GM23338 (cell line): ENCODE measurements around the gene C1QTNF8. TPM values are rescaled to one million over a fixed set of nuclear protein-coding genes. Genes with fewer than 3 reads are reported as not detected.
A peak's percentile ranks its signal among the peaks of the same experiment; 100 is the strongest.

Experiments used
- ATAC-seq: fragments of 200-7000 bp; cut with Tn5 transposase; 3 replicates; pipeline ENCODE4 v1.9.1; 2020
- DNase-seq: peaks from one replicate; pipeline ENCODE4 v3.0.0-alpha.2; 2015; ENCODE audit warnings: low spot score
- H2AFZ ChIP-seq: fragments of 200-600 bp; sonication (generic); 2 replicates; pipeline ENCODE4 v1.8.0; 2016; ENCODE audit warnings: antibody characterized with exemption, mild to moderate bottlenecking, moderate library complexity
- H3F3A ChIP-seq: fragments of 200-600 bp; sonication (generic); replicated peaks from 2 replicates; pipeline ENCODE4 v1.8.0; 2017; ENCODE audit warnings: antibody characterized with exemption, mixed run types, low read depth
- H3K27ac ChIP-seq: fragments of 200-600 bp; sonication (generic); 2 replicates; pipeline ENCODE4 v1.6.1; 2016; ENCODE audit warnings: low read depth
- H3K27me3 ChIP-seq: fragments of 200-600 bp; sonication (generic); 2 replicates; pipeline ENCODE4 v1.8.0; 2016; ENCODE audit warnings: mild to moderate bottlenecking, mixed run types, moderate library complexity; ENCODE audit not compliant: insufficient read depth
- H3K36me3 ChIP-seq: fragments of 200-600 bp; sonication (generic); 2 replicates; pipeline ENCODE4 v1.8.0; 2016; ENCODE audit warnings: mild to moderate bottlenecking; ENCODE audit not compliant: insufficient read depth
- H3K4me1 ChIP-seq: fragments of 200-600 bp; sonication (generic); 2 replicates; pipeline ENCODE4 v1.8.0; 2016; ENCODE audit warnings: mild to moderate bottlenecking, moderate library complexity; ENCODE audit not compliant: insufficient read depth
- H3K4me2 ChIP-seq: fragments of 200-600 bp; sonication (generic); 2 replicates; pipeline ENCODE4 v1.7.1; 2017; ENCODE audit warnings: mixed run types
- H3K4me3 ChIP-seq: fragments of 200-600 bp; sonication (generic); 2 replicates; pipeline ENCODE4 v1.6.1; 2016; ENCODE audit warnings: mixed run types
- H3K79me2 ChIP-seq: fragments of 200-600 bp; sonication (generic); replicated peaks from 2 replicates; pipeline ENCODE4 v1.8.0; 2017; ENCODE audit warnings: mild to moderate bottlenecking; ENCODE audit not compliant: insufficient read depth
- H3K9me2 ChIP-seq: fragments of 200-600 bp; sonication (generic); 2 replicates; pipeline ENCODE4 v1.8.0; 2017; ENCODE audit not compliant: insufficient read depth
- H4K20me1 ChIP-seq: fragments of 200-600 bp; sonication (generic); replicated peaks from 2 replicates; pipeline ENCODE4 v1.8.0; 2017; ENCODE audit warnings: mild to moderate bottlenecking; ENCODE audit not compliant: insufficient read depth
- H3K27ac Mint-ChIP-seq: 2 replicates; pipeline ENCODE4 v1.8.0; 2020; ENCODE audit warnings: inconsistent platforms, mild to moderate bottlenecking, moderate library complexity, mixed read lengths
- H3K27me3 Mint-ChIP-seq: 3 replicates; pipeline ENCODE4 v1.8.0; 2022; ENCODE audit warnings: low read depth, mild to moderate bottlenecking, moderate library complexity, mixed read lengths, inconsistent platforms; ENCODE audit not compliant: insufficient read depth, poor library complexity
- H3K36me3 Mint-ChIP-seq: 3 replicates; pipeline ENCODE4 v1.8.0; 2021; ENCODE audit warnings: low read depth, mild to moderate bottlenecking, inconsistent platforms, moderate library complexity, mixed read lengths
- H3K4me1 Mint-ChIP-seq: 3 replicates; pipeline ENCODE4 v1.8.0; 2020; ENCODE audit warnings: mild to moderate bottlenecking, inconsistent platforms, mixed read lengths
- H3K4me3 Mint-ChIP-seq: 3 replicates; pipeline ENCODE4 v1.8.0; 2021; ENCODE audit warnings: moderate library complexity, mild to moderate bottlenecking, inconsistent platforms, mixed read lengths
- H3K9me3 Mint-ChIP-seq: 3 replicates; pipeline ENCODE4 v1.8.0; 2020; ENCODE audit warnings: moderate library complexity, mild to moderate bottlenecking, inconsistent platforms, mixed read lengths
- EZH2 ChIP-seq: fragments of 200-600 bp; sonication (generic); IDR thresholded peaks from one replicate; pipeline ENCODE4 v1.8.0; 2017; ENCODE audit warnings: antibody characterized with exemption, mild to moderate bottlenecking, low read depth; ENCODE audit not compliant: unreplicated experiment
- NANOG ChIP-seq: IDR thresholded peaks from 2 replicates; pipeline ENCODE4 v1.6.1; 2016; ENCODE audit warnings: antibody characterized with exemption, borderline replicate concordance
- POLR2AphosphoS5 ChIP-seq: IDR thresholded peaks from 2 replicates; pipeline ENCODE4 v1.6.1; 2016; ENCODE audit warnings: antibody characterized with exemption, low read depth
- ZNF114 ChIP-seq: fragments of 250-450 bp; sonication (Bioruptor Pico); IDR thresholded peaks from 2 replicates; pipeline ENCODE4 v1.5.0; 2020; ENCODE audit warnings: mild to moderate bottlenecking, moderate library complexity
- ZNF331 ChIP-seq: fragments of 250-450 bp; sonication (Bioruptor Pico); IDR thresholded peaks from 2 replicates; pipeline ENCODE4 v1.5.0; 2020; ENCODE audit warnings: low read depth, mild to moderate bottlenecking, moderate library complexity
- polyA plus RNA-seq: library from polyadenylated mRNA; unstranded; fragments of >200 nt; fragmentation: Nextera tagmentation; extraction: Ambion mirVana; gene quantifications from 2 replicates; pipeline ENCODE4 v1.2.1, GENCODE V29; 2016
- total RNA-seq: library from RNA; depleted of rRNA; stranded (reverse); fragments of >200 nt; shearing (Covaris generic); gene quantifications from 2 replicates; pipeline ENCODE4 v1.2.3, GENCODE V29; 2014
- TF ChIP-seq, protein P1 (sequence below): IDR thresholded peaks from one replicate; pipeline ENCODE4 v1.6.1; 2018; ENCODE audit warnings: antibody characterized with exemption; ENCODE audit not compliant: unreplicated experiment
- TF ChIP-seq, protein P2 (sequence below), 2 experiments: fragments of 200-600 bp in 1 of 2; sonication (generic) in 1 of 2; conservative IDR thresholded peaks; 2 replicates each; pipeline versions ENCODE4 v1.5.1 to v1.6.1; 2016 to 2017; ENCODE audit warnings: antibody characterized with exemption in 2 of 2, low read depth in 2 of 2, mild to moderate bottlenecking in 2 of 2, moderate library complexity in 1 of 2
- TF ChIP-seq, protein P3 (sequence below): IDR thresholded peaks from 2 replicates; pipeline ENCODE4 v1.6.1; 2016; ENCODE audit warnings: antibody characterized with exemption

Gene C1QTNF8
- total and polyA plus RNA-seq, 2 experiments from 2014 or later: not detected

DNA sequence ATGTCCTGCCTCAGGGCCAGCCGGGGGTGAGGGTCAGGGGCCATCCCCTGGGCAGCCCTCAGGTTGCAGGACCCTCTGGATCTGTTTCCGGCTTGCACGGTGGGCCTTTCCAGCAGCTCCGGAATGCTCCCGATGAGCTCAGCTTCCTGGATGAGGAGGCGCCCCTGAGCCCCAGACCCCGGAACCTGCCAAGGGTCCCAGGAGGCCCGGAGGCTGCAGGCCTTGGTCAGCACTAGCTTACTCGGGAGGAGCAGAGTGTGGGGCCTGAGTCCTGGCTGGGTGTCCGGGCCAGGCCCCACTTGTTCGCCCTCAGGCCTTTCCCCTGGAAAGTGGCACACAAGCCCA is 7.6 kb upstream of the C1QTNF8 start (continued):
- TF ChIP-seq, protein P1, sequence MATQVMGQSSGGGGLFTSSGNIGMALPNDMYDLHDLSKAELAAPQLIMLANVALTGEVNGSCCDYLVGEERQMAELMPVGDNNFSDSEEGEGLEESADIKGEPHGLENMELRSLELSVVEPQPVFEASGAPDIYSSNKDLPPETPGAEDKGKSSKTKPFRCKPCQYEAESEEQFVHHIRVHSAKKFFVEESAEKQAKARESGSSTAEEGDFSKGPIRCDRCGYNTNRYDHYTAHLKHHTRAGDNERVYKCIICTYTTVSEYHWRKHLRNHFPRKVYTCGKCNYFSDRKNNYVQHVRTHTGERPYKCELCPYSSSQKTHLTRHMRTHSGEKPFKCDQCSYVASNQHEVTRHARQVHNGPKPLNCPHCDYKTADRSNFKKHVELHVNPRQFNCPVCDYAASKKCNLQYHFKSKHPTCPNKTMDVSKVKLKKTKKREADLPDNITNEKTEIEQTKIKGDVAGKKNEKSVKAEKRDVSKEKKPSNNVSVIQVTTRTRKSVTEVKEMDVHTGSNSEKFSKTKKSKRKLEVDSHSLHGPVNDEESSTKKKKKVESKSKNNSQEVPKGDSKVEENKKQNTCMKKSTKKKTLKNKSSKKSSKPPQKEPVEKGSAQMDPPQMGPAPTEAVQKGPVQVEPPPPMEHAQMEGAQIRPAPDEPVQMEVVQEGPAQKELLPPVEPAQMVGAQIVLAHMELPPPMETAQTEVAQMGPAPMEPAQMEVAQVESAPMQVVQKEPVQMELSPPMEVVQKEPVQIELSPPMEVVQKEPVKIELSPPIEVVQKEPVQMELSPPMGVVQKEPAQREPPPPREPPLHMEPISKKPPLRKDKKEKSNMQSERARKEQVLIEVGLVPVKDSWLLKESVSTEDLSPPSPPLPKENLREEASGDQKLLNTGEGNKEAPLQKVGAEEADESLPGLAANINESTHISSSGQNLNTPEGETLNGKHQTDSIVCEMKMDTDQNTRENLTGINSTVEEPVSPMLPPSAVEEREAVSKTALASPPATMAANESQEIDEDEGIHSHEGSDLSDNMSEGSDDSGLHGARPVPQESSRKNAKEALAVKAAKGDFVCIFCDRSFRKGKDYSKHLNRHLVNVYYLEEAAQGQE: no peak
- TF ChIP-seq, protein P2, sequence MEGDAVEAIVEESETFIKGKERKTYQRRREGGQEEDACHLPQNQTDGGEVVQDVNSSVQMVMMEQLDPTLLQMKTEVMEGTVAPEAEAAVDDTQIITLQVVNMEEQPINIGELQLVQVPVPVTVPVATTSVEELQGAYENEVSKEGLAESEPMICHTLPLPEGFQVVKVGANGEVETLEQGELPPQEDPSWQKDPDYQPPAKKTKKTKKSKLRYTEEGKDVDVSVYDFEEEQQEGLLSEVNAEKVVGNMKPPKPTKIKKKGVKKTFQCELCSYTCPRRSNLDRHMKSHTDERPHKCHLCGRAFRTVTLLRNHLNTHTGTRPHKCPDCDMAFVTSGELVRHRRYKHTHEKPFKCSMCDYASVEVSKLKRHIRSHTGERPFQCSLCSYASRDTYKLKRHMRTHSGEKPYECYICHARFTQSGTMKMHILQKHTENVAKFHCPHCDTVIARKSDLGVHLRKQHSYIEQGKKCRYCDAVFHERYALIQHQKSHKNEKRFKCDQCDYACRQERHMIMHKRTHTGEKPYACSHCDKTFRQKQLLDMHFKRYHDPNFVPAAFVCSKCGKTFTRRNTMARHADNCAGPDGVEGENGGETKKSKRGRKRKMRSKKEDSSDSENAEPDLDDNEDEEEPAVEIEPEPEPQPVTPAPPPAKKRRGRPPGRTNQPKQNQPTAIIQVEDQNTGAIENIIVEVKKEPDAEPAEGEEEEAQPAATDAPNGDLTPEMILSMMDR (conservative IDR thresholded peaks at IDR 0.05; ENCODE audit: low read depth in 2 of 2): no peak
- TF ChIP-seq NANOG: no peak
- no peak for TF ChIP-seq POLR2AphosphoS5
- TF ChIP-seq ZNF331 (CRISPR knock-in tag): no peak

DNA sequence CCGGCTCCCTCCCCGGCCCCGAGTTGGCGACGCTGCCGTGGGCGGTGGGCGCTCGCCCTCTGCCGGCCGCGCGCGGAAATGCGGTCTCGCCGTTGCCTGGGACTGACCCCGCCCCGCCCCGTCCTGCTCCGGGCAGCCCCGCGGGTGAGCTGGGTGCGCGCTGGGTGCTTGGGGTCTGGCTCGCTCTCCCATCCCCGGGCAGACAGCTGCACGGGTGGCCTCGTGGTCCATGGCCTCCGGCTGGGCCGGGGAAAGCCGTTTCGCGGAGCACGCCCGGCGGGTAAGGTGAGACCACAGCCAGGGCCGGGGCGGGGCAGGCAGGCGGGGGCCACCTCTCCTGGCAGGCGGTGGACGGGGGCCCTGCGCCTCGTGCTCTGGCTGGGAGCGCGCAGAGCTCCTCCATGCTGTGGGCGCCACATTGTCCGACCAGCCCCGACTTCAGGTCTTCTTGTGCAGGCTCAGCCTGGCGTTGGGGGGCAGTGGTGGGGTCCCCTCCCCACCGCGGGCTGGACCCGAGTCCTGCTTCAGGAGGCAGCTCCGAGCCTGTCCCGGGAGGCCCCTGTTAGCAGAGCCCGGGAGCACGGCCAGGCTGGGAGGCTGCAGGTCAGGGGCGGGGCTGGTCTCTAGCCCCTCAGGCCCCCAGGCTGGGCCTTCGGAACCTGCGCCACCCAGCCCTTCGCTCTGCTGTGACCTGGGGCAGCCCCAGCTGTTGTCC is 7.0 kb upstream of the C1QTNF8 start:
- ATAC-seq: peak; percentile 54
- 0 out of 2 replicates have a peak, but pooled peaks cover 4% of the 10 kb centered on the region for H3F3A ChIP-seq
- H3K27ac ChIP-seq: no peak overlapping the region
- no peaks in the 10 kb centered on the region for H3K9me2 ChIP-seq
- peak overlapping the region; percentile 51; the same call in 2 of the 3 replicates for H3K4me3 Mint-ChIP-seq
- peak overlapping the region; percentile 90 for H2AFZ ChIP-seq
- H3K4me3 ChIP-seq: peak overlapping the region; percentile 66
- no peak for TF ChIP-seq NANOG
- TF ChIP-seq, protein P1: no peak
- no peak for TF ChIP-seq EZH2
- no peak for TF ChIP-seq ZNF114 (CRISPR knock-in tag)
- TF ChIP-seq, protein P2 (conservative IDR thresholded peaks at IDR 0.05; ENCODE audit: low read depth in 2 of 2): peak; percentile 35 to 81
- TF ChIP-seq, protein P3, sequence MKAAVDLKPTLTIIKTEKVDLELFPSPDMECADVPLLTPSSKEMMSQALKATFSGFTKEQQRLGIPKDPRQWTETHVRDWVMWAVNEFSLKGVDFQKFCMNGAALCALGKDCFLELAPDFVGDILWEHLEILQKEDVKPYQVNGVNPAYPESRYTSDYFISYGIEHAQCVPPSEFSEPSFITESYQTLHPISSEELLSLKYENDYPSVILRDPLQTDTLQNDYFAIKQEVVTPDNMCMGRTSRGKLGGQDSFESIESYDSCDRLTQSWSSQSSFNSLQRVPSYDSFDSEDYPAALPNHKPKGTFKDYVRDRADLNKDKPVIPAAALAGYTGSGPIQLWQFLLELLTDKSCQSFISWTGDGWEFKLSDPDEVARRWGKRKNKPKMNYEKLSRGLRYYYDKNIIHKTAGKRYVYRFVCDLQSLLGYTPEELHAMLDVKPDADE: no peak
- H3K27ac Mint-ChIP-seq: no peak overlapping the region
- peak; percentile 70 for DNase-seq
- no peaks in the 10 kb centered on the region for H3K9me3 Mint-ChIP-seq
- no peaks in the 10 kb centered on the region for H4K20me1 ChIP-seq
- H3K36me3 Mint-ChIP-seq: no peaks in the 10 kb centered on the region
- H3K4me1 ChIP-seq: no peaks in the 10 kb centered on the region
- H3K27me3 ChIP-seq: no peaks in the 10 kb centered on the region
- peak overlapping the region; percentile 83 for H3K4me2 ChIP-seq
- H3K4me1 Mint-ChIP-seq: no peaks in the 10 kb centered on the region
- peaks cover 3% of the 10 kb centered on the region for H3K27me3 Mint-ChIP-seq
- H3K79me2 ChIP-seq: no peaks in the 10 kb centered on the region
- H3K36me3 ChIP-seq: no peaks in the 10 kb centered on the region
